Measurements from ENCODE around the gene TACC2. TPM values are rescaled to one million over a fixed set of nuclear protein-coding genes. Genes with fewer than 3 reads are reported as not detected.
"Not testable (repeated sequence)": the region's sequence is repeated elsewhere in the genome, so short reads cannot be mapped to it uniquely, and the experiment has no call there.

Gene TACC2
- total RNA-seq, 2 experiments from 2014 or later: not detected

DNA sequence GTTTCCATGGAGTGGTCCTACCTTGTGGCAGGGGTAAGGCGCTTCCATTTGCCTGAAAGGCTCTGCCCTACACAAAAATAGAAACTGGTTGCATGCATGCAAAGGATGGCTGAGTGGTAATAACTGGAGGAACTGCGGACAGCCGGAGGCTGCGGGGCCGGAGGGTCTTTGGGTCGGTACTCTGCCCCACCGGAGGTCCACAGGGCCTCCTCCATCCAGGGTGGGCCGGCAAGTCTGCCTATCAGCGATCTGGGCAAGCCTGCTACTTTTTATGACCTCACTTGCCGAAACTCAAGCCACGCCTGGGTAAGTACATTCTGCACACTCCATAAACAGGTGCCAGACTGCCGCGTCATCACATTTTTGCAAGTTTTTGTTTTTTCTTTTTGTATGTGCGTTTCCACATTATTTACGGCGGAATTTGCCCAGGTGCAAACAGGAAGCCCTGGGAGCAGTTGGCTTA lies 30.0 kb downstream of the TACC2 start:
- peaks cover 2% of the 10 kb centered on the region for H3K9me3 Mint-ChIP-seq
- no peak overlapping the region for H3K27ac Mint-ChIP-seq
- no peaks in the 10 kb centered on the region for H3K36me3 Mint-ChIP-seq (ENCODE audit: low read depth)
- H3K4me1 Mint-ChIP-seq (ENCODE audit: low read depth): no peaks in the 10 kb centered on the region
- H3K4me3 Mint-ChIP-seq: no peak overlapping the region
- intact Hi-C loops (cut with micrococcal nuclease): no loop called here
- H3K27me3 Mint-ChIP-seq (ENCODE audit: low read depth): peaks cover 10% of the 10 kb centered on the region
- CTCF ChIA-PET: no interaction called here
- no peak for DNase-seq

DNA sequence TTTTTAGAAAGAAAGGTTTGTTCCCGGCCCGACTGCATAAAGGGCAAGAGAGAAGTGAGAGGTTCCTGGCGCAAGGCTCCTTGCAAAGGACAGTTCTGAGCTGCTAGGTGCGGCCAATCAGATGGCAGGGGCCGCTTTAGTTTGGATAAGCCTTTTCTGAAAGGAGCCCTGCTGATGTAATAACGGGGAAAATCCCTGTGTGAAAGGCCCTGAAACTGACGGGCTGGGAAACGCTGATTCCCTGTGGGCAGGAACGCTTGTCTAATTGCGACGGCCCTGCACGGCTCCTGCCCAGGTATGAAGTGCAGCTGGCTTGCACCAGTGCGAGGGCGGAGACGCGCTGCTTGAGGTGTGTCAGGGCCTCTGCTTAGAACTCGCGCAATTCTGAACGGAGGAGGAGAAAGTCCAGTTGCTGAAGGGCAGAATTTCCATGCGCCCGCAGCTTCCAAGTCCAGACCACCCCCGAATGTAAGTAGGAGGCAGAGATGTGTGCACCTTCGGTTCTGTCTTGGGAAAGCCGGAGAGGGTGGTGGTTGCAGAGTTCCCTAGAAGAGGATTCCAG lies 30.5 kb downstream of the TACC2 start:
- no peaks in the 10 kb centered on the region for H3K36me3 Mint-ChIP-seq (ENCODE audit: low read depth)
- no peak for DNase-seq
- CTCF ChIA-PET: no interaction called here
- no peak overlapping the region for H3K27ac Mint-ChIP-seq
- peaks cover 2% of the 10 kb centered on the region for H3K9me3 Mint-ChIP-seq
- no peaks in the 10 kb centered on the region for H3K4me1 Mint-ChIP-seq (ENCODE audit: low read depth)
- H3K4me3 Mint-ChIP-seq: no peak overlapping the region
- peaks cover 10% of the 10 kb centered on the region for H3K27me3 Mint-ChIP-seq (ENCODE audit: low read depth)
- intact Hi-C loops (cut with micrococcal nuclease): no loop called here

DNA sequence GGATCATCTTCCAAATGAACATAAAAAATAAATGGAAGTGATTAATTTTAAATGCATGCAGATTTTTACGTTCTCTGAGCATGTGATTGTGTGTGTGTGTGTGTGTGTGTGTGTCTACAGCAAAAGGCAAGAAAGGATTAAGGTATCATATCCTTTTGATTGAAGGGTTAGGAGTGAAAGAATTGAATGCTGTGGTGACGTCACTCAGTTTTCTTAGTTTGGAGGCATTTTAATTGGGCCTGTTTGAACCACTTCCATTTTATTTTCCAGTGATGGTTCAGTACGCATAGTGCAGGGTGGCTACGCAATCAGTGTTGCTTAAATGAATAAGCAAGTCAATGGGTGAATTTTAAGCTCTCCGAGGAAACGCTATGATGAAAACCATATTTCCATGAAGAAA lies 31.3 kb downstream of the TACC2 start:
- Mint-ChIP-seq H3K36me3 (ENCODE audit: low read depth) (no peaks in the 10 kb centered on the region), H3K9me3 (peaks cover 2% of the 10 kb centered on the region), H3K27me3 (ENCODE audit: low read depth) (peaks cover 10% of the 10 kb centered on the region), H3K4me1 (ENCODE audit: low read depth) (no peaks in the 10 kb centered on the region), H3K27ac (no peak overlapping the region), H3K4me3 (no peak overlapping the region)
- CTCF ChIA-PET: no interaction called here
- intact Hi-C loops (cut with micrococcal nuclease): no loop called here
- no peak for DNase-seq

DNA sequence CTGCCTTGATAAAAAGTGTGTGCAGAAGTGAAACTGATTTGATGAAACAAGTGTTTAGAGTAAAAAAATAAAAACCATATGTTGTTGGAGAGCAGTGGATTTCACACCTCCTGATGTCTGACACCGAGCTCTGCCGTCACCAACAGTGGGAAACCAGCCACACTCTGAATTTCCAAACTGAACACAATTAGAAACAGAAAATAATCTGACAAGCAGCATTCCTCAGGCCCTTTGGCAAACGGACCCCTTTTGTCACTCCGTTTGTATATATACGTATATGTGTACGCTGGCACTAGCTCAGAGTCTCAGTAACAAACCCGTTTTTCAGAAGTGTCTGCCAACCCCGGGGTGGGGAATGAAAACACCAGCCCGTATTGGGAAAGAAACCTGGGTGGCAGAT lies 32.4 kb downstream of the TACC2 start:
- Mint-ChIP-seq H3K4me1 (ENCODE audit: low read depth) (no peaks in the 10 kb centered on the region), H3K9me3 (peaks cover 2% of the 10 kb centered on the region), H3K27me3 (ENCODE audit: low read depth) (peaks cover 10% of the 10 kb centered on the region), H3K27ac (no peak overlapping the region), H3K4me3 (no peak overlapping the region), H3K36me3 (ENCODE audit: low read depth) (no peaks in the 10 kb centered on the region)
- intact Hi-C loops (cut with micrococcal nuclease): no loop called here
- DNase-seq: no peak
- CTCF ChIA-PET: no interaction called here

DNA sequence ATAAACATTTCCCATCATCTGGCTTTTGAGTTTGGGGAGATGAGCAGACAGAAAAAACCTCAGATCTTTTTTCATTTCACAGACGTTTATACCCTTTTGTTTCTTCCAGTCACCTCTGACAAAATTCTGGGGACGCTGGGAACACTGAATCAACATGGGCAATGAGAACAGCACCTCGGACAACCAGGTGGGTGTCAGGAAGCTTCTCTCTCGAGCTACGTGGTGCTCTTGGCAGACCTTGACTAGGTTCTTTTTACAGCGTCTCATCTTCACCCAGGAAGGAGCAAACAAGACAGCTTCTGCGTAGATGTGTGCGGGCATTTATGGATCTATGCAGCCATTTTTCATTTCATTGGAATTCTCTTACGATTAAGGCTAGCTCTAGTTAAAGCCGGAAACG lies 32.9 kb downstream of the TACC2 start:
- intact Hi-C loops (cut with micrococcal nuclease): no loop called here
- peaks cover 10% of the 10 kb centered on the region for H3K27me3 Mint-ChIP-seq (ENCODE audit: low read depth)
- DNase-seq: no peak
- no peak overlapping the region for H3K4me3 Mint-ChIP-seq
- CTCF ChIA-PET: no interaction called here
- H3K36me3 Mint-ChIP-seq (ENCODE audit: low read depth): no peaks in the 10 kb centered on the region
- H3K9me3 Mint-ChIP-seq: peaks cover 2% of the 10 kb centered on the region
- H3K27ac Mint-ChIP-seq: no peak overlapping the region
- H3K4me1 Mint-ChIP-seq (ENCODE audit: low read depth): no peaks in the 10 kb centered on the region

DNA sequence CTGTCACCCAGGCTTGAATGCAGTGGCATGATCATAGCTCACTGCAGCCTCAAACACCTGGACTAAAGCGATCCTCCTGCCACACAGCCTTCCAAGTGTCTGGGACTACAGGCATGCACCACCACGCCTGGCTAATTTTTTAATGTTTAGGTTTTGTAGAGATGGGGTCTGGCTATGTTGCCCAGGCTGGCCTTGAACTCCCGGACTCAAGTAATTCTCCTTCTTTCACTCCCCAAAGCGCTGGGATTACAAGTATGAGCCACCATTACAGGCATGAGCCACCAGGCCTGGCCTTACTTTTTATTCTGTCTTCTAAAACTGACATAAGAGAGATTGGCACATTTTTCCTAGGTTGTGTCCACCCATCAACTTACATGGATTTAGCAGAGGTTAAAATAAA lies 33.3 kb downstream of the TACC2 start:
- peaks cover 2% of the 10 kb centered on the region for H3K9me3 Mint-ChIP-seq
- peaks cover 10% of the 10 kb centered on the region for H3K27me3 Mint-ChIP-seq (ENCODE audit: low read depth)
- no peak overlapping the region for H3K27ac Mint-ChIP-seq
- DNase-seq: no peak
- H3K4me1 Mint-ChIP-seq (ENCODE audit: low read depth): no peaks in the 10 kb centered on the region
- CTCF ChIA-PET: no interaction called here
- H3K4me3 Mint-ChIP-seq: no peak overlapping the region
- no peaks in the 10 kb centered on the region for H3K36me3 Mint-ChIP-seq (ENCODE audit: low read depth)
- intact Hi-C loops (cut with micrococcal nuclease): no loop called here

DNA sequence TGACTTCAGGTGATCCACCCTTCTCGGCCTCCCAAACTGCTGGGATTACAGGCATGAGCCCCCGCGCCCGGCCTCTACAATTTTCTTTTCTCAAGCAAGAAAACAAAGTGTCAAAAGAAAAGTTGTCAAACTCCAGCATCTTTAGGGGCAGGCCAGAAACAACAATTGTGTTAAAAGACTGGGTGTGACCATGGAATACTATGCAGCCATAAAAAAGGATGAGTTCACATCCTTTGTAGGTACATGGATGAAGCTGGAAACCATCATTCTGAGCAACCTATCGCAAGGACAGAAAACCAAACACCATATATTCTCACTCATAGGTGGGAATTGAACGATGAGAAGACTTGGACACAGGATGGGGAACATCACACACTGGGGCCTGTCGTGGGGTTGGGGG lies 34.3 kb downstream of the TACC2 start:
- H3K36me3 Mint-ChIP-seq (ENCODE audit: low read depth); DNase-seq; H3K9me3 Mint-ChIP-seq; H3K4me3 Mint-ChIP-seq; intact Hi-C loops (cut with micrococcal nuclease); CTCF ChIA-PET; H3K4me1 Mint-ChIP-seq (ENCODE audit: low read depth); H3K27ac Mint-ChIP-seq: not testable (repeated sequence)
- H3K27me3 Mint-ChIP-seq (ENCODE audit: low read depth): peaks cover 10% of the 10 kb centered on the region

DNA sequence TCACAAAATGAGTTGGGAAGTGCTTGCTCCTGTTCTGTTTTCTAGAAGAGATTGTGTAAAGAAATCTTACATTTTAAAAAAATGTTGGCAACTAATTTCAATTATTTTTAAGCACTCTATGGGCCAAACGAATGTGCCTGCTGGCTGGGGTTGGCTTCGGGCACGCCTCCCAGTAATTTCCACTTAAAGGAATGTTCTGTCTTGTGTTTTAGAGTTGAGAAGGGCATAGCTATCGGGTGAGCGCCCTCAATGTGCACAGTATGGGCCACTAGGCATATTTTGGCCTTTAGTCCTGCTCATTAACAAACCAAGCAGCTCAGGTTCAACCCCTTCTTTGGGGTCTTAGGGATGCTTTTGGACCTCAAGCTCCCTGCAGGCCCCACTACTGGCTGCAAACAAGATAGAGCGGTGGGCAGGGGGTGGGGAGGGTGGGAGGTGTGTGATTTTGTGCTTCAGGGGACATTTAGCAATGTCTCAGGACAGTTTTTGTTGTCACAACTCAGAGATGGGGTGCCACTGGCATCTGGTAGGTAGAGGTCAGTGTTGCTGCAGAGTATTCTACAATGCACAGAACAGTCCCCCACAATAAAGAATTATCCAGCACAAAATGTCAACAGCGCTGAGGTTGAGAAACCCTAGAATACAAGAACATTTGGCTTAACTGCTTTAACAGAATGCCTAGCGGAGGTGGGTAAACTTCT lies 40.7 kb downstream of the TACC2 start:
- no peak overlapping the region for H3K4me3 Mint-ChIP-seq
- intact Hi-C loops (cut with micrococcal nuclease): no loop called here
- H3K27me3 Mint-ChIP-seq (ENCODE audit: low read depth): peaks cover 15% of the 10 kb centered on the region
- no peak overlapping the region for H3K27ac Mint-ChIP-seq
- H3K4me1 Mint-ChIP-seq (ENCODE audit: low read depth): no peaks in the 10 kb centered on the region
- no peak for DNase-seq
- no peaks in the 10 kb centered on the region for H3K9me3 Mint-ChIP-seq
- CTCF ChIA-PET: no interaction called here
- H3K36me3 Mint-ChIP-seq (ENCODE audit: low read depth): no peaks in the 10 kb centered on the region

DNA sequence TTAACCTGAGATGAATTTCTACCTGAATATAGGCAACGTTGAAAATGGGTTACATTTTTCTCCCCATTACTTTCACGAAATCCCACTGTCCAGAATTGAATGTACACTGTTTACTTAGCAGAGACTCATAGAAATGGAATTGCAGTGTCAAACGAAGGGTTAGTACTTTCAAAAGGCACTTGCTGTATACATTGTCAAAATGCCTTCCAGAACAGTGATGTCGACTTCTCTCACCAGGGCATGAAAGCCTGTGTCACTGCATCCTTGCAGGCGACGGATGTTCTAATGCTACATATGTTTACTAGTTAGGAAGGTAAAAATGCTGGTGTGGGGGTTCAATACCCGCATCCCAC lies 41.2 kb downstream of the TACC2 start:
- CTCF ChIA-PET: no interaction called here
- DNase-seq: no peak
- H3K27ac Mint-ChIP-seq: no peak overlapping the region
- intact Hi-C loops (cut with micrococcal nuclease): no loop called here
- H3K9me3 Mint-ChIP-seq: no peaks in the 10 kb centered on the region
- H3K4me1 Mint-ChIP-seq (ENCODE audit: low read depth): no peaks in the 10 kb centered on the region
- H3K4me3 Mint-ChIP-seq: no peak overlapping the region
- peaks cover 15% of the 10 kb centered on the region for H3K27me3 Mint-ChIP-seq (ENCODE audit: low read depth)
- no peaks in the 10 kb centered on the region for H3K36me3 Mint-ChIP-seq (ENCODE audit: low read depth)

DNA sequence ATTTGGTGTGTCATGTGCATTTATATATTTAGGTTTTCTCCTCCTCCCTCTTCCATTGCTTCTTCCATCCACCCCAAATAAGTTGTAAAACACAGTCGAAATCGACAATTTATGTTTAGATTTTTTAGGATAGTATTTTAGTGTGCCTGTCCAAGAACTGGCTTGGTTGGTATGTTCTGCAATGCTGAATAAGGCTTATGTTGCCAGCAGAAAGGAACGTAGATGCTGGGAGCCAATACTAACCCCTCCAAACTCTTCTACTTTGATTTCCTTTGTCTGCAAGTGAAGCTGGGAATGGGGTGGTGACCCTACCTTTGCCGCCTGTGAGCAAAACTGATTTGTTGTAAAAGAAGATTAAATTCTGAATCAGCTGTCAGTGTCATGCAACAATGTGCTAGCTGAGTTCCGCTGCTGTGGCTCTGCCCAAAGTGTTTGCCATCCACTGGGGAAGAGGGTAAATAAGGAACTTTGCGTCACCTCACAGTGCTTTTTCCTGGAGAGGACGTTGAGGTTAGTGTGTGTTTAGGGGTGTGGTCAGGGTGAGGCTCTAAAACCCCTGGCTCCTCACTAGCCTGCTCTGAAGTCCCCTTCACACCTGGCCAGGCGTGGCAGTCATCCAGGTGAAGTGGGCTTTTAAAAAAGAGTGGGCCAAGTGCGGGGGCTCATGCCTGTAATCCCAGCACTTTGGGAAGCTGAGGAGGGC lies 44.4 kb downstream of the TACC2 start:
- Mint-ChIP-seq H3K4me1 (ENCODE audit: low read depth) (no peaks in the 10 kb centered on the region), H3K27me3 (ENCODE audit: low read depth) (peaks cover 26% of the 10 kb centered on the region), H3K36me3 (ENCODE audit: low read depth) (no peaks in the 10 kb centered on the region), H3K4me3 (no peak overlapping the region), H3K27ac (no peak overlapping the region), H3K9me3 (no peaks in the 10 kb centered on the region)
- no peak for DNase-seq
- CTCF ChIA-PET: no interaction called here
- intact Hi-C loops (cut with micrococcal nuclease): no loop called here

DNA sequence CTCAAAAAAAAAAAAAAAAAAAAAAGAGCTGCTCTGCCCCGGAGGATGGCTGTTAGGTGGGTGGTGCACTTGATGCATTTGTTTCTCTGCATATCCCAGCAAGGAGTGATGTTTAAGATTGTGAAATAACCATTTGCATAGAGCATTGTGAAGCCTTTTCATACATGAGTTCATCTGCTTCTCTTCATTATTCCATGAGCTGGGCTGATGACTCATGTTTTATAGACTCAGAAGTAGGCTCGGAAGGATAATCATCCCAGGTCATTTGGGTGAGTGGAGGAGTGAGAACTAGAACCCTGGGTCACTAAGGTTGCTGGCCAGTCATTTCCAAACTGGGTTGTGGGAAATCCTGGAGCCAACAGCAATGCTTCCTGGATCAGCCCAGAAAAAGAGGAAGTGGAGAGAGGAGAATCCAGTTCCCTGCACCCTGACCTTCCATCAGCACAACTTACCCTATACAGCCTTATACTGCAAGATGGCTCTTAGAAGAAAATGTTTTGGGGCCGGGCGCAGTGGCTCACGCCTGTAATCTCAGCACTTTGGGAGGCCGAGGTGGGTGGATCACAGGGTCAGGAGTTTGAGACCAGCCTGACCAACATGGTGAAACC lies 45.3 kb downstream of the TACC2 start:
- intact Hi-C loops (cut with micrococcal nuclease): no loop called here
- peaks cover 27% of the 10 kb centered on the region for H3K27me3 Mint-ChIP-seq (ENCODE audit: low read depth)
- H3K4me3 Mint-ChIP-seq: no peak overlapping the region
- no peak overlapping the region for H3K27ac Mint-ChIP-seq
- H3K36me3 Mint-ChIP-seq (ENCODE audit: low read depth): no peaks in the 10 kb centered on the region
- no peaks in the 10 kb centered on the region for H3K4me1 Mint-ChIP-seq (ENCODE audit: low read depth)
- CTCF ChIA-PET: no interaction called here
- no peak for DNase-seq
- H3K9me3 Mint-ChIP-seq: no peaks in the 10 kb centered on the region

DNA sequence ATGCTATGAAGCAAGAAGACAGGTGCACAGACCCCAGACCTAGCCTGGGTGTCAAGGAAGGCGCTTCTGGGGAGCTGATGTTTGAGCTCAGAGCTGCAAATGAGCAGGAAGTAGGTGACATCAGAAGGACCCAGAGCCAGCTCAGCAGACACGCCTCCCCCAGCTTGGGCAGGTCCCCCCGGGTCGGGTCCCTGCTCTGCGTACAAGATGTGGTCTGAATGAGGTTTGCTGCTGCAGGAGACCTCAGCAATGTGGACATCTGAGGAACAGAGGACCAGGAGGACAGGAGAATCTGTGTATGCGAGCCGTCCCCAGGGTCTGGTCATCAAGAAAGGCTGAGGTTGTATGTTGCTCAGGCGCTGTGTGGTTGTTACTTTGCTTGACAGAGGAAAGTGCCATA lies 51.8 kb downstream of the TACC2 start:
- CTCF ChIA-PET: interaction anchor here (0.5 kb wide), 1 partner anchor 26 kb away, joined by 3 read pairs; no protein-coding TSS in a partner anchor
- peaks cover 18% of the 10 kb centered on the region for H3K27me3 Mint-ChIP-seq (ENCODE audit: low read depth)
- H3K4me1 Mint-ChIP-seq (ENCODE audit: low read depth): no peaks in the 10 kb centered on the region

DNA sequence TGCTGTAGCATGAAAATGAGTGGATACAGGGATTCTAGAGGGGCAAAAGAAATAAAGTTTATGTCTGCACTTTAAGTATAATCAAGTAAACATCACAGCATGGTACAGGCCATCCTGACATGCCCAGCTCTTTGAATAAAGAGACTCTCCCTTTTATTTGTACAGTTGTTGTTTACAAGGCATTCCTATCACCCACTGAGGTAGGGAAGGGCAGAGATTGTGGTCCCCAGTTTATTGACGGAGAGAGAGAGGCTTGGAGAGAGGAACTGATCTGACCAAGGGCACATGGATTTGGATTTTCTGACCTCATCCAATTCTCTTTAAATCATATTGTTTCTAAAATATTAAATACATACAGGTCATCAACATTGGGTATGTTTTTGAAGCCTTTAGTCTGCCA lies 53.9 kb downstream of the TACC2 start:
- no peak overlapping the region for H3K27ac Mint-ChIP-seq
- no peak for DNase-seq
- no peaks in the 10 kb centered on the region for H3K4me1 Mint-ChIP-seq (ENCODE audit: low read depth)
- no peaks in the 10 kb centered on the region for H3K36me3 Mint-ChIP-seq (ENCODE audit: low read depth)
- H3K27me3 Mint-ChIP-seq (ENCODE audit: low read depth): peaks cover 18% of the 10 kb centered on the region
- intact Hi-C loops (cut with micrococcal nuclease): no loop called here
- H3K9me3 Mint-ChIP-seq: no peaks in the 10 kb centered on the region
- CTCF ChIA-PET: no interaction called here
- H3K4me3 Mint-ChIP-seq: no peak overlapping the region

More for the DNA sequence above, 51.8 kb downstream of the TACC2 start:
- Mint-ChIP-seq H3K9me3 (no peaks in the 10 kb centered on the region), H3K4me3 (no peak overlapping the region), H3K36me3 (ENCODE audit: low read depth) (no peaks in the 10 kb centered on the region), H3K27ac (no peak overlapping the region)
- DNase-seq: no peak
- intact Hi-C loops (cut with micrococcal nuclease): no loop called here
